ENCODE results near the gene ZNF844. TPM values are rescaled to one million over a fixed set of nuclear protein-coding genes. Genes with fewer than 3 reads are reported as not detected.

ZNF844 gene
- total RNA-seq: 1 to 10 TPM; 2.5 to 3.9 TPM

DNA sequence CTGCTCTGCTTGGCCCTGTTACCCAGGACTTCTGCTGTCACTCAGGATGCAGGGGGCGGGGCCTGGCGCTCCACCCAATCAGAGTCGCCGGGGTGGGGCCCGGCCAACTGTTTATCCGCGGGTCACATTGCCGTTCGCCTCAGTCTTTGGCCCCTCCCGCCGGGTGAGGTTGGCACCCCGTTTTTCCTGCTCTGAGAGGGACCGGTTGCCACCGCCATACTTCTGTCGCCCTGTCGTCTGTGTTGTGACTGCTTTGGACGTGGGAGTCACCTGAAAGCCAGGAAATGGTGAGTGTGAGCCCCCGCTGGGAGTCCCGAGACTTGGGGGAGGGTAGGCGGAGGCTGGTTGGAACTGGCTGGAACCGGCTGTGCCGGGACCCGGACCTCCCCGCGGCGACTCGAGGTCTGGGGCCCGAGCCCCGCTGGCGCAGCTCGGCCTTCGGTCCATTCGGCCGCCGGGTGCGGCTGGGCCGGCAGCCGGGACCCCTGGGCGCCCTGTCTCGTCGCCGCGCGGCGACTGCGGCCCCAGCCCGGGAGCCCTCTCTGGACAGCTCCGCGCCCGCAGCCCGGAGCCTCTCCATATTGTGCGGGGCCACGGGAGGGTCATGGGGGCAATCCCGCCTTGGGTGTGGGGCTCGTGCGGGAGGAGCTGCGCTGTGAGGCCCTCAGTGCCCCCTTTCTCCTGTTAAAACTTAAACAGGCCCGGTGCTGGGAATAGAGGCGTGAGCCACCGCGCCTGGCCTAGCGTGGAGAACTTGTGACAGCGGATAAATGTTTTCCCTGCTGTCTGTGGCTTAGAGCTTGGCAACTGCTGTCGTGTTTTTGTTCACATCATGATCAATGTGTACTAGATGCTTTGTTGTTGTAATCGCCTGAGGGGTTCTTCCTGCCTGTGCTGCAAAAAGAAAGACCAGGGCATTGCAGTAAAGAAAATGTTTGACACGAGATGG is at the start of gene ZNF844:
ZNF844 (plus strand) TSS at position 142 of the 949 bp plus-strand sequence; CDS start at position 285, 143 bp downstream.

DNA sequence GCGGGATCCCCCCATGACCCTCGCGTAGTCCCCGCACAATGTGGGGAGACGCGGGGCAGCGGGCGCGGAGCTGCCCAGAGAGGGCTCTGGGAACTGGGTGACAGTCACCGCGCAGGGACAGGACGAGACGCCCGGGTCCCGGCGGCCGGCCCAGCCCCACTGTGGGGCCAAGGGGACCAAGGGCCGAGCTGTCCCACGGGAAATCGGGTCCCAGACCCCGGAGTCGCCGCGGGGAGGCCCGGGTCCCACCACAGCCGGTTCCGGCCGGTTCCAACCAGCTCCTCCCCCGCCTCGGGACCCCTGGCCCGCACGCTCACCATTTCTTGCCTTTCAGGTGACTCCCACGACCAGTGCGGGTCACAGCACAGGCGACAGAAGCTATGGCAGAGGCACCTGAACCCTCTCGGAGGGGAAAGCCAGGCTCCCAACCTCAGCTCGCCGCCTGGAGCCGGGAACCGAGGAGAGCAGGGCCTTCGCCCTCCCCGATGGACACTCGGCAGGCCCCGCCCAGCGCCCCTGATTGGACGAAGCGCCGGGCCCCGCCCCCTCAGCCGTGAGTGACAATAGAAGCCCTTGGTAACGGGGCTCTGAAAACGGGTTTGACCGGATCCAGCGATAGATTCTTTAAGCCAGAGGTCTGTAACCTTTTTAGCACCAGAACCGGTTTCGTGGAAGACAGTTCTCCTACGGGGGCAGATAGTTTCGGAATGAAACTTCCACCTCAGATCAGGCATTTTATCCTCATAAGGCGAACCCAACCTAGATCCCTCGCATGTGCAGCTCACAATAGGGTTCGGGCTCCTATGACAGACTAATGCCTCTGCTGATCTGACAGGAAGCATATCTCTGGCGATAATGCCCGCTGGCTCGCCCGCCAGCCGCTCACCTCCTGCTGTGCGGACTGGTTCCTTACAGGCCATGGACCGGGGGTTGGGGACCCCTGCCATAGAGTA is 29.0 kb upstream of the ZNF844 start, which contains the start of gene ZNF433:
ZNF433 (minus strand) TSS at position 460 of the 953 bp plus-strand sequence; CDS start at position 320, 140 bp downstream.

DNA sequence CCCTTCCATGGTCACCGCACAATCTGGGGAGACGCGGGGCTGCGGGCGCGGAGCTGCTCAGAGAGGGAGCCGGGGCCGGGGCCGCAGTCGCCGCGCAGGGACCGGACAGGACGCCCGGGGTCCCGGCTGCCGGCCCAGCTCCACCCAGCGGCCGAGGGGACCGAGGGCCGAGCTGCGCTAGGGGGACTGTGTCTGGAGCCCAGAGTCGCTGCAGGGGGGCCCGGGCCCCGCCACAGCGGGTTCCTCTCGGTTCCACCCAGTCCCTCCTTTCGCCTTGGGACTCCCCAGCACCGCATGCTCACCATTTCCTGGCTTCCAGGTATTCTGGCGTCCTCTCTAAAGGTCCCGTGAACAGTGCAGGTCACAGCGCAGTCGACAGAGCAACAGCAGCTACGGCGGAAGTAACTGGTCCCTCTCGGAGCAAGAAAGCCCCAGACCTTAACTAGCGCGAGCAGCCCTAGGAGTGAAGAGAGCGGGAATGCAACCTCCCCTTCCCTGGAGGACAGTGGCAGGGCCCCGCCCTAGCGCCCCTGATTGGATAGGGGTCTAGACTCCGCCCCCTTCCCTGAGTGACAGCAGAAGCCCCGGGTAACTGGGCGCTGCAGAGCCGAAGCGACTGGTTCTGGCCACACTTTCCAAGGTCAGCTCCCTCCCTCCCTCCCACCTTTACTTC is 11.9 kb upstream of the ZNF844 start, which contains the start of gene ZNF878:
ZNF878 (minus strand) TSS at position 465 of the 673 bp plus-strand sequence; CDS start at position 305, 160 bp downstream.

Other genes with a start within 250 kb of the ZNF844 start
- gene ZNF439, start 216.0 kb upstream of the ZNF844 start, total RNA-seq: 1 to 10 TPM; 7.8 to 9.2 TPM
- gene ZNF69, start 176.9 kb upstream of the ZNF844 start, total RNA-seq: 1 to 10 TPM; 4.2 to 4.9 TPM
- gene ZNF700, start 139.6 kb upstream of the ZNF844 start, total RNA-seq: 10 to 100 TPM; 21.8 to 22.1 TPM
- 1 to 10 TPM; 2.7 to 3.4 TPM for gene ZNF763, start 99.7 kb upstream of the ZNF844 start, total RNA-seq
- gene ZNF433, start 29.1 kb upstream of the ZNF844 start, total RNA-seq: under 1 TPM; 0.39 to 0.43 TPM
- under 1 TPM; 0.41 to 0.50 TPM for gene ZNF878, start 11.8 kb upstream of the ZNF844 start, total RNA-seq
- gene ZNF20, start 75.6 kb downstream of the ZNF844 start, total RNA-seq: 1 to 10 TPM; 3.9 to 6.1 TPM
- gene ZNF625, start 92.0 kb downstream of the ZNF844 start, total RNA-seq: 1 to 10 TPM; 6.0 to 6.4 TPM
- gene ZNF136, start 98.4 kb downstream of the ZNF844 start, total RNA-seq: 10 to 100 TPM; 15.4 to 16.4 TPM
- 10 to 100 TPM; 15.7 to 16.9 TPM for gene ZNF44, start 230.2 kb downstream of the ZNF844 start, total RNA-seq